HEK293 (cell line): Measurements from ENCODE around the gene DMPK.

ENCODE experiments used
- CTCF ChIA-PET: fragments of 350-600 bp; formaldehyde crosslinking; extraction: SDS; loops from one replicate; lab custom pipeline; 2021; ENCODE audit warnings: antibody characterized with exemption; lab: Yijun Ruan, JAX
- POLR2A ChIA-PET: fragments of 300-600 bp; formaldehyde crosslinking; extraction: SDS; loops from one replicate; lab custom pipeline; 2020; ENCODE audit warnings: antibody characterized with exemption, inconsistent platforms; lab: Yijun Ruan, JAX
- H3K27ac ChIP-seq: fragments of 200-500 bp; sonication (Bioruptor generic); 2 replicates; pipeline ENCODE4 v1.5.1; 2014; ENCODE audit warnings: low read depth, low read length, control low read depth, inconsistent platforms; ENCODE audit errors: extremely low read depth
- H3K36me3 ChIP-seq, 2 experiments: fragments of 200-500 bp in 1 of 2; sonication (Bioruptor generic) in 1 of 2; 1 replicate in 1 of 2; 2 replicates in 1 of 2; pipeline ENCODE4 v1.5.1; 2014 to 2017; ENCODE audit warnings: inconsistent platforms in 2 of 2, low read length in 2 of 2; ENCODE audit not compliant: control insufficient read depth in 2 of 2, insufficient read depth in 1 of 2
- H3K4me1 ChIP-seq: fragments of 200-500 bp; sonication (Bioruptor generic); 2 replicates; pipeline ENCODE4 v1.5.1; 2014; ENCODE audit warnings: mild to moderate bottlenecking, low read length, inconsistent platforms; ENCODE audit not compliant: control insufficient read depth, insufficient read depth
- H3K4me3 ChIP-seq: 2 replicates; pipeline ENCODE4 v1.5.1; 2011; ENCODE audit warnings: low read depth, mild to moderate bottlenecking, control low read depth, low read length, moderate library complexity
- H3K9me3 ChIP-seq: fragments of 200-500 bp; sonication (Bioruptor generic); 2 replicates; pipeline ENCODE4 v1.5.1; 2014; ENCODE audit warnings: low read depth, low read length, inconsistent platforms; ENCODE audit not compliant: control insufficient read depth, insufficient read depth
- ATF2 ChIP-seq: fragments of 450-650 bp; formaldehyde crosslinking; IDR thresholded peaks from 2 replicates; pipeline ENCODE4 v1.5.1; 2016; ENCODE audit warnings: missing biosample characterization, missing genetic modification characterization, low read depth
- GLI4 ChIP-seq: fragments of 450-650 bp; formaldehyde crosslinking; IDR thresholded peaks from 2 replicates; pipeline ENCODE4 v1.5.1; 2016; ENCODE audit warnings: missing biosample characterization, missing genetic modification characterization
- GLIS2 ChIP-seq: fragments of 450-650 bp; formaldehyde crosslinking; IDR thresholded peaks from 2 replicates; pipeline ENCODE4 v1.5.1; 2016; ENCODE audit warnings: missing biosample characterization, missing genetic modification characterization
- HOXA7 ChIP-seq: sonication (generic); formaldehyde crosslinking; IDR thresholded peaks from 2 replicates; pipeline ENCODE4 v1.8.1; 2022; ENCODE audit warnings: missing genetic modification reagents, borderline replicate concordance
- KLF10 ChIP-seq: fragments of 450-650 bp; IDR thresholded peaks from 2 replicates; pipeline ENCODE4 v1.5.1; 2018; ENCODE audit warnings: missing biosample characterization, mild to moderate bottlenecking, missing genetic modification characterization
- MYNN ChIP-seq: fragments of 450-650 bp; formaldehyde crosslinking; IDR thresholded peaks from 2 replicates; pipeline ENCODE4 v1.5.1; 2016; ENCODE audit warnings: missing biosample characterization, missing genetic modification characterization, borderline replicate concordance
- MZF1 ChIP-seq: fragments of 450-650 bp; formaldehyde crosslinking; IDR thresholded peaks from 2 replicates; pipeline ENCODE4 v1.5.1; 2017; ENCODE audit warnings: missing biosample characterization, missing genetic modification characterization, borderline replicate concordance
- TRIM28 ChIP-seq: IDR thresholded peaks from 2 replicates; pipeline ENCODE4 v1.6.1; 2011; ENCODE audit warnings: low read length, control low read depth, borderline replicate concordance
- YY1 ChIP-seq: fragments of 450-650 bp; formaldehyde crosslinking; IDR thresholded peaks from 2 replicates; pipeline ENCODE4 v1.5.1; 2018; ENCODE audit warnings: missing biosample characterization, missing genetic modification characterization
- ZBTB20 ChIP-seq: fragments of 450-650 bp; formaldehyde crosslinking; IDR thresholded peaks from 2 replicates; pipeline ENCODE4 v1.5.1; 2016; ENCODE audit warnings: missing biosample characterization, missing genetic modification characterization
- ZBTB48 ChIP-seq: fragments of 450-650 bp; formaldehyde crosslinking; IDR thresholded peaks from 2 replicates; pipeline ENCODE4 v1.5.1; 2016; ENCODE audit warnings: missing biosample characterization, missing genetic modification characterization
- ZBTB8A ChIP-seq: fragments of 450-650 bp; formaldehyde crosslinking; IDR thresholded peaks from 2 replicates; pipeline ENCODE4 v1.5.1; 2016; ENCODE audit warnings: missing biosample characterization, missing genetic modification characterization
- ZFP69B ChIP-seq: fragments of 450-650 bp; formaldehyde crosslinking; IDR thresholded peaks from 2 replicates; pipeline ENCODE4 v1.5.1; 2016; ENCODE audit warnings: missing biosample characterization, missing genetic modification characterization
- ZNF146 ChIP-seq: fragments of 450-650 bp; formaldehyde crosslinking; IDR thresholded peaks from 2 replicates; pipeline ENCODE4 v1.5.1; 2016; ENCODE audit warnings: missing biosample characterization, missing genetic modification characterization
- ZNF214 ChIP-seq: fragments of 450-650 bp; formaldehyde crosslinking; IDR thresholded peaks from 2 replicates; pipeline ENCODE4 v1.5.1; 2017; ENCODE audit warnings: missing biosample characterization, mild to moderate bottlenecking, missing genetic modification characterization, borderline replicate concordance
- ZNF266 ChIP-seq: fragments of 450-650 bp; formaldehyde crosslinking; IDR thresholded peaks from 2 replicates; pipeline ENCODE4 v1.5.1; 2016; ENCODE audit warnings: missing biosample characterization, missing genetic modification characterization, low read depth
- ZNF354C ChIP-seq: fragments of 450-650 bp; formaldehyde crosslinking; IDR thresholded peaks from 2 replicates; pipeline ENCODE4 v1.5.1; 2016; ENCODE audit warnings: missing biosample characterization, missing genetic modification characterization, low read depth, borderline replicate concordance
- ZNF510 ChIP-seq: fragments of 450-650 bp; formaldehyde crosslinking; IDR thresholded peaks from 2 replicates; pipeline ENCODE4 v1.5.1; 2018; ENCODE audit warnings: mild to moderate bottlenecking, missing genetic modification characterization, missing biosample characterization; ENCODE audit not compliant: insufficient replicate concordance
- ZNF571 ChIP-seq: fragments of 450-650 bp; formaldehyde crosslinking; IDR thresholded peaks from 2 replicates; pipeline ENCODE4 v1.5.0; 2017; ENCODE audit warnings: missing biosample characterization, missing genetic modification characterization
- ZNF585B ChIP-seq: fragments of 450-650 bp; formaldehyde crosslinking; IDR thresholded peaks from 2 replicates; pipeline ENCODE4 v1.5.1; 2016; ENCODE audit warnings: missing biosample characterization, missing genetic modification characterization
- ZNF692 ChIP-seq: fragments of 450-650 bp; formaldehyde crosslinking; IDR thresholded peaks from 2 replicates; pipeline ENCODE4 v1.5.1; 2016; ENCODE audit warnings: missing biosample characterization, missing genetic modification characterization
- ZNF701 ChIP-seq: fragments of 450-650 bp; formaldehyde crosslinking; IDR thresholded peaks from 2 replicates; pipeline ENCODE4 v1.5.1; 2016; ENCODE audit warnings: missing biosample characterization, missing genetic modification characterization
- ZNF843 ChIP-seq: fragments of 450-650 bp; formaldehyde crosslinking; IDR thresholded peaks from 2 replicates; pipeline ENCODE4 v1.5.1; 2016; ENCODE audit warnings: missing biosample characterization, missing genetic modification characterization
- ZSCAN23 ChIP-seq: fragments of 450-650 bp; formaldehyde crosslinking; IDR thresholded peaks from 2 replicates; pipeline ENCODE4 v1.5.1; 2016; ENCODE audit warnings: missing biosample characterization, missing genetic modification characterization
- TF ChIP-seq, protein P1 (sequence below): fragments of 450-650 bp; formaldehyde crosslinking; IDR thresholded peaks from 2 replicates; pipeline ENCODE4 v1.5.1; 2016; ENCODE audit warnings: missing biosample characterization, missing genetic modification characterization
- TF ChIP-seq, protein P2 (sequence below): IDR thresholded peaks from 2 replicates; pipeline ENCODE4 v1.6.1; 2011; ENCODE audit warnings: mild to moderate bottlenecking, low read depth, low read length, borderline replicate concordance

The DMPK gene

GRCh38 chr19:45822716-45823115 lies 40.4 kb upstream of the DMPK start:
- H3K4me3 ChIP-seq = no peak overlapping the region
- H3K9me3 ChIP-seq = no peaks in the 10 kb centered on the region
- 0 out of 2 replicates have a peak, but pooled peaks have one; percentile 22 for TF ChIP-seq GLIS2
- TF ChIP-seq ZSCAN23 (tag by site-specific recombination) = no peak
- POLR2A ChIA-PET = interaction anchor here (1.2 kb wide), 1 partner anchor 9 kb away, joined by 3 read pairs; no protein-coding TSS in a partner anchor
- H3K36me3 ChIP-seq = peaks cover 3 to 76% of the 10 kb centered on the region in 2 experiments; a peak in 2 of 3 replicates
- CTCF ChIA-PET = no interaction called here
- no peak overlapping the region for H3K27ac ChIP-seq
- no peaks in the 10 kb centered on the region for H3K4me1 ChIP-seq

GRCh38 chr19:45821570-45821969 lies 39.3 kb upstream of the DMPK start:
- POLR2A ChIA-PET = no interaction called here
- CTCF ChIA-PET = interaction anchor here (0.6 kb wide), 2 partner anchors 240 to 369 kb away, joined by 3 read pairs; no protein-coding TSS in a partner anchor
- H3K4me3 ChIP-seq = no peak overlapping the region
- 0 out of 2 replicates have a peak overlapping the region, but pooled peaks have one; percentile 16 for H3K27ac ChIP-seq
- H3K9me3 ChIP-seq = no peaks in the 10 kb centered on the region
- TF ChIP-seq ZNF585B (tag by site-specific recombination) = no peak
- TF ChIP-seq ZNF354C (tag by site-specific recombination) = no peak
- TF ChIP-seq GLI4 (tag by site-specific recombination) = no peak
- no peak for TF ChIP-seq ZNF146 (tag by site-specific recombination)
- TF ChIP-seq KLF10 (tag by site-specific recombination) = no peak
- TF ChIP-seq ZNF692 (tag by site-specific recombination) = no peak
- TF ChIP-seq ZFP69B (tag by site-specific recombination) = no peak
- no peak for TF ChIP-seq MZF1 (tag by site-specific recombination)
- TF ChIP-seq, protein P1, sequence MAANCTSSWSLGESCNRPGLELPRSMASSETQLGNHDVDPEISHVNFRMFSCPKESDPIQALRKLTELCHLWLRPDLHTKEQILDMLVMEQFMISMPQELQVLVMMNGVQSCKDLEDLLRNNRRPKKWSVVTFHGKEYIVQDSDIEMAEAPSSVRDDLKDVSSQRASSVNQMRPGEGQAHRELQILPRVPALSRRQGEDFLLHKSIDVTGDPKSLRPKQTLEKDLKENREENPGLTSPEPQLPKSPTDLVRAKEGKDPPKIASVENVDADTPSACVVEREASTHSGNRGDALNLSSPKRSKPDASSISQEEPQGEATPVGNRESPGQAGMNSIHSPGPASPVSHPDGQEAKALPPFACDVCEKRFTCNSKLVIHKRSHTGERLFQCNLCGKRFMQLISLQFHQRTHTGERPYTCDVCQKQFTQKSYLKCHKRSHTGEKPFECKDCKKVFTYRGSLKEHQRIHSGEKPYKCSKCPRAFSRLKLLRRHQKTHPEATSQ (tag by site-specific recombination) = no peak
- TF ChIP-seq, protein P2, sequence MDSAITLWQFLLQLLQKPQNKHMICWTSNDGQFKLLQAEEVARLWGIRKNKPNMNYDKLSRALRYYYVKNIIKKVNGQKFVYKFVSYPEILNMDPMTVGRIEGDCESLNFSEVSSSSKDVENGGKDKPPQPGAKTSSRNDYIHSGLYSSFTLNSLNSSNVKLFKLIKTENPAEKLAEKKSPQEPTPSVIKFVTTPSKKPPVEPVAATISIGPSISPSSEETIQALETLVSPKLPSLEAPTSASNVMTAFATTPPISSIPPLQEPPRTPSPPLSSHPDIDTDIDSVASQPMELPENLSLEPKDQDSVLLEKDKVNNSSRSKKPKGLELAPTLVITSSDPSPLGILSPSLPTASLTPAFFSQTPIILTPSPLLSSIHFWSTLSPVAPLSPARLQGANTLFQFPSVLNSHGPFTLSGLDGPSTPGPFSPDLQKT = no peak
- TF ChIP-seq TRIM28 = no peak
- TF ChIP-seq ZBTB8A (tag by site-specific recombination) = no peak
- TF ChIP-seq YY1 (tag by site-specific recombination) = no peak
- no peak for TF ChIP-seq MYNN (tag by site-specific recombination)
- peaks cover 3 to 64% of the 10 kb centered on the region in 2 experiments; a peak in 2 of 3 replicates for H3K36me3 ChIP-seq
- peaks cover 4% of the 10 kb centered on the region; the same call in 1 of the 2 replicates for H3K4me1 ChIP-seq

DNA sequence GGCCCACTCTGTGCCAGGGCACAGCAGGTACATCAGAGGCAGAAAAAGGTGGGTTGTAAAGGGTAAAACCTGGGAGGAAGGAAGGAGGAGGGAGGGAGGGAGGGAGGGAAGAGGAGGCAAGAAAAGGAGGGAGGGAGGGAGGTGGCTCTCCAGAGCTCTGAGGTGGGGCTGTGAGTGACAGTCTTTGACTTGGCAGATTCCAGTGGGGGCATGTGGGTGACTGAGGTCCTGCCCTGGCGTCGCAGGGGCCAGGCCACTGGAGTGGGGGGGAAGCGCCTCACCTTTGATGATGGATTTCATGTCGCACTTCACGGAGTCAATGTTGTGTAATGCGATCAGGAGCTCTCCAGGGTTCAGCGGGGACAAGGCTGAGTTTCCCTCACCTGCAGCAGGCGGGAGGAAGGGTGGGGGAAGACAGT lies 38.8 kb upstream of the DMPK start:
- Histone ChIP-seq H3K4me1 (peaks cover 4% of the 10 kb centered on the region; the same call in 1 of the 2 replicates), H3K4me3 (no peak overlapping the region), H3K36me3 (peaks cover 3 to 63% of the 10 kb centered on the region in 2 experiments; a peak in 2 of 3 replicates), H3K9me3 (no peaks in the 10 kb centered on the region), H3K27ac (0 out of 2 replicates have a peak overlapping the region, but pooled peaks have one; percentile 9)
- POLR2A ChIA-PET = no interaction called here
- CTCF ChIA-PET = interaction anchor here (0.6 to 1.7 kb wide), 5 partner anchors 22 to 369 kb away, joined by 3 to 5 read pairs (median 3); no protein-coding TSS in a partner anchor
- TF ChIP-seq ZBTB48 (no peak), ZNF214 (tag by site-specific recombination) (no peak), GLI4 (tag by site-specific recombination) (no peak), ZNF701 (tag by site-specific recombination) (no peak), ZNF571 (tag by site-specific recombination) (no peak), ZNF843 (tag by site-specific recombination) (no peak), ZNF510 (tag by site-specific recombination) (no peak), ZNF692 (tag by site-specific recombination) (no peak), ATF2 (no peak), HOXA7 (CRISPR knock-in tag) (no peak), ZNF266 (tag by site-specific recombination) (no peak), ZBTB20 (tag by site-specific recombination) (no peak)
